A204.1 (cell line): Measurements from ENCODE around the gene CLEC4C.
"Not testable (repeated sequence)": the region's sequence is repeated elsewhere in the genome, so short reads cannot be mapped to it uniquely, and the experiment has no call there.

Experiments used
- FAIRE-seq: peaks from 2 replicates; lab custom pipeline; 2012; peaks lifted over from hg19 to GRCh38; lab: Jason Lieb, UNC

The CLEC4C gene

GRCh38 chr12:7747246-7747645, at the start of gene CLEC4C:
Gene CLEC4C (minus strand): TSS chr12:7747375. CDS start chr12:7747348, 27 bp downstream.
- FAIRE-seq = no peak

- no peak for FAIRE-seq
These were observed 46.0 kb upstream of the CLEC4C start for GRCh38 chr12:7793211-7793610.

GRCh38 chr12:7788884-7789528, 41.8 kb upstream of the CLEC4C start, which contains the start of gene NANOG:
Gene NANOG (plus strand): TSS chr12:7789402. CDS start chr12:7789615, 213 bp downstream.
- not testable (repeated sequence) for FAIRE-seq

GRCh38 chr12:7788294-7788660, 41.1 kb upstream of the CLEC4C start:
- FAIRE-seq = no peak

GRCh38 chr12:7787574-7788293, 40.6 kb upstream of the CLEC4C start:
- FAIRE-seq = no peak

- FAIRE-seq = no peak
These were observed 37.5 kb upstream of the CLEC4C start for GRCh38 chr12:7784701-7785100.

GRCh38 chr12:7783433-7783832, 36.3 kb upstream of the CLEC4C start:
- FAIRE-seq = not testable (repeated sequence)

GRCh38 chr12:7782055-7782454, 34.9 kb upstream of the CLEC4C start:
- FAIRE-seq = no peak

GRCh38 chr12:7781274-7781673, 34.1 kb upstream of the CLEC4C start:
- no peak for FAIRE-seq

GRCh38 chr12:7769999-7770398, 22.8 kb upstream of the CLEC4C start:
- FAIRE-seq = no peak

GRCh38 chr12:7758766-7759140, 11.6 kb upstream of the CLEC4C start:
- no peak for FAIRE-seq

GRCh38 chr12:7756993-7757392, 9.8 kb upstream of the CLEC4C start:
- no peak for FAIRE-seq

- not testable (repeated sequence) for FAIRE-seq
These were observed 8.5 kb upstream of the CLEC4C start for GRCh38 chr12:7755668-7756067.

GRCh38 chr12:7751941-7752922, 5.1 kb upstream of the CLEC4C start:
- FAIRE-seq = not testable (repeated sequence)

GRCh38 chr12:7751394-7751793, 4.2 kb upstream of the CLEC4C start:
- no peak for FAIRE-seq

- FAIRE-seq = no peak
These were observed 3.2 kb upstream of the CLEC4C start for GRCh38 chr12:7750350-7750749.

- FAIRE-seq = no peak
These were observed 2.3 kb upstream of the CLEC4C start for GRCh38 chr12:7749442-7749841.

- FAIRE-seq = no peak
These were observed 1.7 kb upstream of the CLEC4C start for GRCh38 chr12:7748852-7749251.

GRCh38 chr12:7732993-7733392, 14.2 kb downstream of the CLEC4C start:
- FAIRE-seq = no peak

- no peak for FAIRE-seq
These were observed 15.7 kb downstream of the CLEC4C start for GRCh38 chr12:7731486-7731885.

- FAIRE-seq = not testable (repeated sequence)
These were observed 16.2 kb downstream of the CLEC4C start for GRCh38 chr12:7730984-7731383.

GRCh38 chr12:7729746-7730145, 17.4 kb downstream of the CLEC4C start:
- FAIRE-seq = no peak

GRCh38 chr12:7723926-7724325, 23.2 kb downstream of the CLEC4C start:
- no peak for FAIRE-seq
